ENCODE results near the gene CLPTM1.

Gene CLPTM1

DNA sequence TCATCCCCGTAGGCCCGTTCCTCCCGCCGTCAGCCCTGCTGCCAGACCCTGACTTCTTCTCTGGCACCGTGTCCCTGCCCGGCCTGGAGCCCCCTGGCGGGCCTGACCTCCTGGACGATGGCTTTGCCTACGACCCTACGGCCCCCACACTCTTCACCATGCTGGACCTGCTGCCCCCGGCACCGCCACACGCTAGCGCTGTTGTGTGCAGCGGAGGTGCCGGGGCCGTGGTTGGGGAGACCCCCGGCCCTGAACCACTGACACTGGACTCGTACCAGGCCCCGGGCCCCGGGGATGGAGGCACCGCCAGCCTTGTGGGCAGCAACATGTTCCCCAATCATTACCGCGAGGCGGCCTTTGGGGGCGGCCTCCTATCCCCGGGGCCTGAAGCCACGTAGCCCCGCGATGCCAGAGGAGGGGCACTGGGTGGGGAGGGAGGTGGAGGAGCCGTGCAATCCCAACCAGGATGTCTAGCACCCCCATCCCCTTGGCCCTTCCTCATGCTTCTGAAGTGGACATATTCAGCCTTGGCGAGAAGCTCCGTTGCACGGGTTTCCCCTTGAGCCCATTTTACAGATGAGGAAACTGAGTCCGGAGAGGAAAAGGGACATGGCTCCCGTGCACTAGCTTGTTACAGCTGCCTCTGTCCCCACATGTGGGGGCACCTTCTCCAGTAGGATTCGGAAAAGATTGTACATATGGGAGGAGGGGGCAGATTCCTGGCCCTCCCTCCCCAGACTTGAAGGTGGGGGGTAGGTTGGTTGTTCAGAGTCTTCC lies 82.4 kb downstream of the CLPTM1 start:
- no peak for DNase-seq (ENCODE audit: low spot score)
- no peak overlapping the region for H3K27ac ChIP-seq
- TF ChIP-seq, protein P1, sequence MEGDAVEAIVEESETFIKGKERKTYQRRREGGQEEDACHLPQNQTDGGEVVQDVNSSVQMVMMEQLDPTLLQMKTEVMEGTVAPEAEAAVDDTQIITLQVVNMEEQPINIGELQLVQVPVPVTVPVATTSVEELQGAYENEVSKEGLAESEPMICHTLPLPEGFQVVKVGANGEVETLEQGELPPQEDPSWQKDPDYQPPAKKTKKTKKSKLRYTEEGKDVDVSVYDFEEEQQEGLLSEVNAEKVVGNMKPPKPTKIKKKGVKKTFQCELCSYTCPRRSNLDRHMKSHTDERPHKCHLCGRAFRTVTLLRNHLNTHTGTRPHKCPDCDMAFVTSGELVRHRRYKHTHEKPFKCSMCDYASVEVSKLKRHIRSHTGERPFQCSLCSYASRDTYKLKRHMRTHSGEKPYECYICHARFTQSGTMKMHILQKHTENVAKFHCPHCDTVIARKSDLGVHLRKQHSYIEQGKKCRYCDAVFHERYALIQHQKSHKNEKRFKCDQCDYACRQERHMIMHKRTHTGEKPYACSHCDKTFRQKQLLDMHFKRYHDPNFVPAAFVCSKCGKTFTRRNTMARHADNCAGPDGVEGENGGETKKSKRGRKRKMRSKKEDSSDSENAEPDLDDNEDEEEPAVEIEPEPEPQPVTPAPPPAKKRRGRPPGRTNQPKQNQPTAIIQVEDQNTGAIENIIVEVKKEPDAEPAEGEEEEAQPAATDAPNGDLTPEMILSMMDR (IDR thresholded peaks at IDR 0.05), result no peak
- no peak overlapping the region for H3K4me3 ChIP-seq

DNA sequence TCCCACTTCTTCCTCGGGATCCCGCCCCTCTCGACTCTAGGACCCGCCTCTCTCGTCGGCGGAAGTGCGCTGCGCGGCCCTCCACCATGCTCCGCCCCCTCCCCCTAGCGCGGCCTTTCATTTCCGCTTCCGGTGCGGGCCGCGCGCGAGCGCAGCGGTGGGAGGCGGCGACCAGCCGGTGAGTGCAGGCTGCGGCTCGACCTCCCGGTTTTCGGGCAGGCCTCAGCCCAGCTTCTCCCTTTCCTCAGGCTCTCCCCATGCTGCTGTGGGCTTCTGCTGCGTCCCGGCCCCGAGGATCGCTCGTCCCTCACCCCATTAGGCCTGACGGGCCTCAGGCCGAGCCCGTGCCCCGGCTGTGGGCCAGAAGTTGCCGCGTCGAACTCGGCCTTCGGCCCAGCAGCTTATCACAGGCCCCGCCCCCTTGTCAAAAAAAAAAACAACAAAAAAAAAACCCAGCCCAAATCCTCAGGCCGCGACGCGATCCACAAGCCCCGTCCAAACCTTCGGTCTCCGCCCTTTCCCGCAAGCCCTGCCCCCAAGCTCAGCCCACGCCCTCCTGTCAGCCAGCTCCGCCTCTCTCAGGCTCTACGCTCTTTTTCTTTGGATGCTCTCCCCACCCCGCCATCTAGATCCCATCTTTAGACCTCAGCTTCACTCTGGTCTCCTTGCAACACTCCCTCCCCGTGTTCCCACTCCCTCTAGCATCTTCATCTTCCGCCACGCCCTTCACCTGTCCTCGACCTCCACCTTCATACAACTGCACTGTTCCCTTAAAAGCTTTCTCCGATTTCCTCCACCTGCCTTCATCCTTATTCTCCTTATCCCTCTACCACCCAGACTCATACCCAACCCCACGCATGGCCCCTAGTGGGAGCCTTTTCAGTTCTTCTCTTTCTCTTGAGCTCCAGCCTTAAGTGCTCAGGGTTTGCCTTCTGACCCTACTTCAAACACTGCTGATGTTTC lies 84.0 kb downstream of the CLPTM1 start, which contains the start of gene CLASRP:
Gene CLASRP (plus strand): TSS at position 115 of the 963 bp plus-strand sequence. CDS start 1,168 bp downstream, outside the sequence.
- TF ChIP-seq, protein P1 (IDR thresholded peaks at IDR 0.05), result no peak
- peak within 1 kb of the TSS; percentile 79 to 98 for H3K27ac ChIP-seq
- DNase-seq (ENCODE audit: low spot score), result peak; percentile 88
- peak within 1 kb of the TSS; percentile 97 for H3K4me3 ChIP-seq

DNA sequence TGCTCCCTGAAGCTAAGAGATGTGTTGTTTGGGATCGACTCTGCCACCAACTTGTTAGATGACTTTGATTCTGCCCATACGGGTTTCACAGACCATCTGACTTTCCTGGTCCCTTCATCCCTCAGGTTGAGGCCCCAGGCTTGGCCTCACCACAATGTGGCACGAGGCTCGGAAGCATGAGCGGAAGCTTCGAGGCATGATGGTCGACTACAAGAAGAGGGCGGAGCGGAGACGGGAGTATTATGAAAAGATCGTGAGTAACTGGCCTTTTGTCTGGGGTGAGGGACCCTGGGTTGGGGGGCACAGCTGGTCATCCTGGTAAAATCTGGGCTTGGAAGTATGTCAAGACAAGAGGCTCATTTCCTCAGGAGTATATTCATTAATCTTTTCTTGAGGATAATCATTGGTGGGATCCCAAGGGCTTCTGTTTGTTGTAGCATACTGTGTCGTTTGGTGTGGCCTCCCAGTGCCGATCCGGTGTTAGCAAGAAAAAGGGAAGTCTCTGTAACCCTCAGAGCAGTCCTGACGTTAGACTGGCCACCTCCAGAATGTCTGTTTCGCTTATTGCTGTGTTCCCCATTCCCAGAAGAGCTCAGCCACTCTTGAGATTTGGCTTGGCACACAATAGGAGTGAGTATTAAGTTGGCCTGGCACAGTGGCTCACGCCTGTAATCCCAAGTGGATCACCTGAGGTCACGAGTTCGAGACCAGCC lies 85.0 kb downstream of the CLPTM1 start:
- Histone ChIP-seq H3K4me3 (peak overlapping the region; percentile 97), H3K27ac (peak overlapping the region in 1 of 2 donors; percentile 98)
- no peak for DNase-seq (ENCODE audit: low spot score)
- TF ChIP-seq, protein P1 (IDR thresholded peaks at IDR 0.05), result no peak

DNA sequence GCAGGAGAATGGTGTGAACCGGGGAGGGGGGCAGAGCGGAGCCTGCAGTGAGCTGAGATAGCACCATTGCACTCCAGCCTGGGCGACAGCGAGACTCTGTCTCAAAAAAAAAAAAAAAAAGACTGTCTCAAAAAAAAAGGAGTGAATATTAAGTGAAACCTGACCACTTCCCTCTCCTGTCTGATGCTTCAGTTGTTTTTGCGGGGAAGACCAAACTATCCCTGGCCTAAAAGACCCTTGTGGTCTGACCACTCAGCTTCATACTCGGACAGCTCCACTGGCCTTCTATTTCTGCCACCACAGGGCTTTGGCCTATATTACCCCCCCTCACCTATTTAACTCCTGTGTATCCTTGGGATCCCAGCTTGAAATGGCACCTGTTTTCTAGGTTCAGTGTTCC lies 85.9 kb downstream of the CLPTM1 start:
- H3K4me3 ChIP-seq, result no peak overlapping the region
- no peak overlapping the region for H3K27ac ChIP-seq
- TF ChIP-seq, protein P1 (IDR thresholded peaks at IDR 0.05), result no peak
- no peak for DNase-seq (ENCODE audit: low spot score)

Measured in coronary artery (tissue), 2 donors.